ENCODE measurements around the gene CCDC179. TPM values are rescaled to one million over a fixed set of nuclear protein-coding genes. Genes with fewer than 3 reads are reported as not detected.

The CCDC179 gene
- polyA plus RNA-seq, result not detected

GRCh38 chr11:22860241-22860640 is at the start of gene CCDC179:
Gene CCDC179 (minus strand): TSS chr11:22860474. CDS start chr11:22860421, 53 bp downstream.
- no peaks in the 10 kb centered on the region for H3K36me3 Mint-ChIP-seq
- no peaks in the 10 kb centered on the region for H3K27me3 Mint-ChIP-seq
- H3K9me3 Mint-ChIP-seq, result peaks cover 0 to 4% (median 0%) of the 10 kb centered on the region in 3 donors
- peak within 1 kb of the TSS in 1 of 3 donors; percentile 34 for H3K27ac Mint-ChIP-seq
- H3K4me3 Mint-ChIP-seq, result no peak within 1 kb of the TSS
- no peaks in the 10 kb centered on the region for H3K4me1 Mint-ChIP-seq

DNA sequence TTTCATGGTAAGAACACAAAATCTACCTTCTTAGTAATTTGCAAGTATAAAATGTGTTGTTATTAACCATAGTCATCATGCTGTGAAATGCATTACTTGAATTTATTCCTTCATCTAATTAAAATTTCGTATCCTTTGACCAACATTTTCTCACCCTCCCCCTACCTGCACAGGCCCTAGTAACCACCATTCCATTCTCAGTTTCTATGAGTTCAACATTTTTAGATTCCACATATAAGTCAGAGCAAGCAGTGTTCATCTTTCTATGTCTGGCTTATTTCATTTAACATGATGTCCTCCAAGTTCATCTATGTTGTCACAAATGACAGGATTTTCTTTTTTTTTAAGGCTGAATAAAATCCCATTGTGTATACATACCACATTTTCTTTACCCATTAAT is 43.5 kb upstream of the CCDC179 start:
- Mint-ChIP-seq H3K27ac (no peak overlapping the region), H3K36me3 (peaks cover 1% of the 10 kb centered on the region), H3K4me3 (no peak overlapping the region), H3K27me3 (peaks cover 1% of the 10 kb centered on the region), H3K4me1 (no peaks in the 10 kb centered on the region), H3K9me3 (peaks cover 0 to 2% (median 0%) of the 10 kb centered on the region in 3 donors)

DNA sequence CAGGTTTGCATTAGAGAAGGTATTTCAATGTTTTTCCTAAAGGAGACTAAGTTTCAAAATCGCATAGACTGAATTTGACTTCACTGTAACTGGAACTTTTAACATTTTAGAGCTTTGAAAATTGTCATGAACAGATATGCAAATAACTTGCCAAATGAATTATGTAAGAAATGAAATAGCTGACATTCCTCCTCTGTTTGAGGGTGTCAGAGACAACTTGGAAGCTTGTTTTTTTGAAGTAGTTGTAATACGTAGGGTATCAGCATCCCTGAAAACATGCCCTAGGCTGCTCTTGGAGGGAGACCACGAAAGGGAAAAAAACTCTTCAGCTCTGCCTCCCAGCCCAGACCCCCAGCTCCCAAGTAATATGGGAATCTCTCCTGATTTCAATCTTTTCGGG is 41.3 kb upstream of the CCDC179 start:
- Mint-ChIP-seq H3K4me1 (no peaks in the 10 kb centered on the region), H3K4me3 (no peak overlapping the region), H3K9me3 (peaks cover 0 to 2% (median 0%) of the 10 kb centered on the region in 3 donors), H3K27me3 (peaks cover 1% of the 10 kb centered on the region), H3K36me3 (no peaks in the 10 kb centered on the region), H3K27ac (no peak overlapping the region)

DNA sequence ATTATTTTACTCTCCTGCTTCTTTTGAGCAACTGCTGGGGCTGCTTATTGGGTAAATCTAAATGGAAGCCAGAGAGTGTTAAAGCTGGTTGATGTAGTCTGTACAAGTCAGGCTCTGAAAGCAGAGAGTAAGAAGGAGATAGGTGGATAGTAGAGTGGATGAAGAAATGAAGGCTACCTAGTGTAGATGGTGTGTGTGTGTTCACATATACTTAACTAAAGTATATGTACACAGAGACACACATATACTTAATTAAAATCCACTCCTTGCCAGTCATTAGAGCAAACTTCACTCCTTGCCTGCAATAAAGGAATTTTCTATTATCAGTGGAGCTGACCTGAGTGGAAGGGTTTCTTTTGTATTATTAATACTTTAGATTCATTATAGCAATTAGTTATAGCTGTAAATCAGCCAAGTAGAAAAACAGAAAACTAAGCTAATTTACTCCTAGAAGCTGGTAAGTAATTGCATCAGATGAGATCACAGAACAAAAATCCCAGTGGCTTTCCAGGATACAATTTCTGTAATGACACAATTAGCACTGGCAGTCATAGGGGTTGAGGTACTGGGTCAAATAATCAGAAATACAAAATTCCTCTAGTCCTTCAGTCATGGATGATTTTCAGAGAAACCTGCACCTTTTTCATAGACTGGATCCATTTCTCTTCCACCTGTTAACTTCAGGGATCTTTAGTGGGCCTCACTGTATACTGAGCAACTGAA is 40.7 kb upstream of the CCDC179 start:
- peaks cover 0 to 2% (median 0%) of the 10 kb centered on the region in 3 donors for H3K9me3 Mint-ChIP-seq
- no peak overlapping the region for H3K4me3 Mint-ChIP-seq
- H3K36me3 Mint-ChIP-seq, result no peaks in the 10 kb centered on the region
- H3K27me3 Mint-ChIP-seq, result no peaks in the 10 kb centered on the region
- no peak overlapping the region for H3K27ac Mint-ChIP-seq
- H3K4me1 Mint-ChIP-seq, result no peaks in the 10 kb centered on the region

GRCh38 chr11:22898036-22898435 is 37.8 kb upstream of the CCDC179 start:
- H3K36me3 Mint-ChIP-seq, result peaks cover 2% of the 10 kb centered on the region
- no peak overlapping the region for H3K4me3 Mint-ChIP-seq
- no peaks in the 10 kb centered on the region for H3K4me1 Mint-ChIP-seq
- H3K27me3 Mint-ChIP-seq, result no peaks in the 10 kb centered on the region
- H3K9me3 Mint-ChIP-seq, result peaks cover 0 to 4% (median 0%) of the 10 kb centered on the region in 3 donors
- H3K27ac Mint-ChIP-seq, result no peak overlapping the region

GRCh38 chr11:22890227-22890626 is 30.0 kb upstream of the CCDC179 start:
- Mint-ChIP-seq H3K36me3 (peaks cover 2% of the 10 kb centered on the region), H3K4me3 (no peak overlapping the region), H3K27ac (no peak overlapping the region), H3K4me1 (no peaks in the 10 kb centered on the region), H3K9me3 (no peaks in the 10 kb centered on the region), H3K27me3 (no peaks in the 10 kb centered on the region)

DNA sequence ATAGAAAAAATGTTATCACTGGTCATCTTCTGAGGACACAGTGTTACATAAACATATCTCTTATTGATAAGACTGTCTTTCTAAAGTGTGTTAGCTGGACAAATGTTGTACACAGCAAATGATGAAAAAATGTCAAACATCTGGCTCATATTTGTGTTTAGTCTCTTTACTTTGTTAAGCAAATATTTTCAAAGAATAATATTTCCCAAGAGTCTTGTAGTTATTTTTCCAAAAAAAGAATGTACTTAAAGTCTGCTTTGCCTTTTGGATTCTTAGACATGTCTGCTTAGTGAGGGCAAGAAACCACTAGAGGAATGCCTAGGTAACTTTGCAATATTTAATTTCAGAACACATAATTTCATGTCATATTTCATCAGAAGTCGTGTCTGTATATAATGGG is 23.9 kb upstream of the CCDC179 start:
- Mint-ChIP-seq H3K36me3 (no peaks in the 10 kb centered on the region), H3K4me3 (no peak overlapping the region), H3K9me3 (no peaks in the 10 kb centered on the region), H3K27me3 (no peaks in the 10 kb centered on the region), H3K27ac (no peak overlapping the region), H3K4me1 (no peaks in the 10 kb centered on the region)

DNA sequence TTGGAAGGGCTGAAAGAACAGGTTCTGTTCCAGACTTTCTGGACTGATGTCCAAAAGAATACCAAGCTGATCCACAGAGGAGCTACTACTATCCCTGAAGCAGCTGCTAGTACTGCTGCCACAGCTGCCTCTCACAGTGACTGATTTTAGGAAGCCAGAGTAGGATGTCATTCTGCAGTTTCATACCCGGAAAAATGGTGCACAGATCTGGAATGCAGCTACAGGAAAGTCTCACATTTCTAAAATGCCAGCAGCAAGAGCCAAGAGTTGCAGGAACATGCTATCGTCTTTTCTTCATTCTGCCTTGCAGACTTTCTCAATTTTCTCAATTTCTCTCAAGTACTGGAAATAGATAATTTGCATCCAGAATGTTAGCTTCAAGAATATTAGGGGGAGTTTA is 19.4 kb upstream of the CCDC179 start:
- Mint-ChIP-seq H3K4me1 (no peaks in the 10 kb centered on the region), H3K27me3 (no peaks in the 10 kb centered on the region), H3K27ac (no peak overlapping the region), H3K9me3 (no peaks in the 10 kb centered on the region), H3K4me3 (no peak overlapping the region), H3K36me3 (no peaks in the 10 kb centered on the region)

- Mint-ChIP-seq H3K36me3 (no peaks in the 10 kb centered on the region), H3K27me3 (no peaks in the 10 kb centered on the region), H3K27ac (no peak overlapping the region), H3K4me1 (no peaks in the 10 kb centered on the region), H3K9me3 (no peaks in the 10 kb centered on the region), H3K4me3 (no peak overlapping the region)
Observed at GRCh38 chr11:22878604-22879003, 18.3 kb upstream of the CCDC179 start.

DNA sequence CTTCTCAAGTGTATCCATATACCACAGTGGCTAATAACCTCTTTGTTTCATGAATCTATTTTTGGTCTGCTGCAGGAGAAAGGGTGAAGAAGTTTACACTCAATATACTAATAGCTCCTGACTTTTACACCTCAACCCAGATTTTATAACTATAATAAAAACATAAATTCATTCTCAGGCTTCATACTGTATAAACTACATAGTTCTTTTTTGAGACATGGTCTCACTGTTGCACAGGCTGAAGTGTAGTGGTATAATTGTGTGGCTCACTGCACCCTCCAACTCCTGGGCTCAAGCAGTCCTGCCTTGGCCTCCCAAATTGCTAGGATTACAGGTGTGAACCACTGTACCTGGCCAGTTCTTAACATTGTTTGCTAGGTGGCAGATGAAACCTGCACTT is 17.8 kb upstream of the CCDC179 start:
- H3K36me3 Mint-ChIP-seq, result no peaks in the 10 kb centered on the region
- no peak overlapping the region for H3K27ac Mint-ChIP-seq
- H3K4me1 Mint-ChIP-seq, result no peaks in the 10 kb centered on the region
- H3K27me3 Mint-ChIP-seq, result no peaks in the 10 kb centered on the region
- no peaks in the 10 kb centered on the region for H3K9me3 Mint-ChIP-seq
- no peak overlapping the region for H3K4me3 Mint-ChIP-seq

DNA sequence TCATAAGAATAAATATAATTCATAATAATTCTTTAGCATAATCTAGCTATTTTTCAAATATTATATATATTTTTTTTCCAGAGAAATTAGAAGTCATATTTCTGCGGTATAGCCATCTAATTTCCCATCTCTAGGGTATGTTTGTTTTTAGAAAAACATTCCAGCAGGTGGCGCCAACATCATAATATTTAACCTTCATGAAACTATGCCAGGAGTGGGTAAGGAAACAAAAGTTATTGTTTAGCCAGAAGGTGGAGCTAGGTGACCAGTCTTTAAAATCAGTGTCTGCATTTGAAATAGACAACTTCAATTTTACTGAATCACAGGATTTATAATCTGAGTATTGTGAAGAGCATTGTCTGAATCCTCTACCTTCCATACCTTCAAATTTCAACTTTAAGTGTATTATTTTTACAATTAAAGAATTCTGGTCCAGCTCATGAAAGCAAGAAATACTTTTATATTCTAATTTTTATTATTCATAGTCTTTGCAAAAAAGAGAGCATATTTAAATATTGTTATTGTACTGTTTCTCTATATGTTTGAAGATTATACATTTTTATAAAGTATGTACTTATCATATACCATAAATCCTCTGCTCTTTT is 15.7 kb upstream of the CCDC179 start:
- no peaks in the 10 kb centered on the region for H3K9me3 Mint-ChIP-seq
- H3K27me3 Mint-ChIP-seq, result no peaks in the 10 kb centered on the region
- no peaks in the 10 kb centered on the region for H3K36me3 Mint-ChIP-seq
- H3K27ac Mint-ChIP-seq, result no peak overlapping the region
- no peaks in the 10 kb centered on the region for H3K4me1 Mint-ChIP-seq
- H3K4me3 Mint-ChIP-seq, result no peak overlapping the region

DNA sequence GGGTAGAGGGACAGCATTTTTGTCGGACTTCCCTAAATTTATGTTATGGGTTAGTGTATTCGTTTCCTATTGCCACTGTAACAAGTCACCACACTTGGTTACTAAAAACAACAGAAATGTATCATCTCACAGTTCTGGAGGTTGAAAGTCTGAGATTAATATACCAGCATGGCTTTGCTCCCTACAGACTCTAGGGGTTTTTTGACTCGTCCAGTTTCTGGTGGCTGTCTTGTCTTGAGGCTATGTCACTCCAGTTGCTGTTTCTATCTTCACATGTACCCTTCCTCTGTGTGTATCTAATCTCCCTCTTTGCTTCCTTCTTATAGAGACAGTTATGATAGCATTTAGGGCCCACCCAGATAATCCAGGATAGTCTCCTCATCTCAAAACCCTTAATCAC is 9.1 kb upstream of the CCDC179 start:
- H3K9me3 Mint-ChIP-seq, result no peaks in the 10 kb centered on the region
- H3K4me3 Mint-ChIP-seq, result no peak overlapping the region
- H3K4me1 Mint-ChIP-seq, result peaks cover 0 to 2% (median 0%) of the 10 kb centered on the region in 3 donors
- no peak overlapping the region for H3K27ac Mint-ChIP-seq
- no peaks in the 10 kb centered on the region for H3K36me3 Mint-ChIP-seq
- H3K27me3 Mint-ChIP-seq, result no peaks in the 10 kb centered on the region

DNA sequence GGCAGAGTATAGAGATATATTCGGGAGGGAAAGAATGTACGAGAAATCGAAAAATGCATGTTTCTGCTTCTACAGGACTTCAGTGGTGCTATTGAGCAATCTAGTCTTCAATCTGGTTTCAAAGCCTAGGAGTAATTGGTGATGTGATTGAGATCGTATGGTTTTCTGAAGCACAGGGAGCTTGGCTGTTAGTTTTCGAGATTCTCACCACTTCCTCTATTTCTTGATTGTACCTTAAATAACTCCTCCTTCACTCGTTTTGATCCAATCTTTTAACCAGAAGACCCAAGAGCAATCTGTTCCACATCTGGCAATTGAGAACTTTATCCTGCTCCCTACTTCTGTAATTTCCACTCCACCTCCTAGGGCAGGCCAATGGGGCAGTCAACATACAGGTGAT is 518 bp downstream of the CCDC179 start:
- peaks cover 0 to 4% (median 0%) of the 10 kb centered on the region in 3 donors for H3K9me3 Mint-ChIP-seq

GRCh38 chr11:22851477-22851876 is 8.8 kb downstream of the CCDC179 start:
- Mint-ChIP-seq H3K4me3 (no peak overlapping the region), H3K4me1 (no peaks in the 10 kb centered on the region), H3K36me3 (no peaks in the 10 kb centered on the region), H3K27ac (no peak overlapping the region), H3K9me3 (peaks cover 0 to 4% (median 2%) of the 10 kb centered on the region in 3 donors), H3K27me3 (peaks cover 1% of the 10 kb centered on the region)

More for the DNA sequence above, 518 bp downstream of the CCDC179 start:
- Mint-ChIP-seq H3K27me3 (no peaks in the 10 kb centered on the region), H3K4me1 (no peaks in the 10 kb centered on the region), H3K36me3 (no peaks in the 10 kb centered on the region), H3K27ac (peak overlapping the region in 1 of 3 donors; percentile 34), H3K4me3 (no peak overlapping the region)

GRCh38 chr11:22846726-22847125 is 13.5 kb downstream of the CCDC179 start:
- Mint-ChIP-seq H3K9me3 (peaks cover 0 to 4% (median 0%) of the 10 kb centered on the region in 3 donors), H3K27ac (no peak overlapping the region), H3K27me3 (no peaks in the 10 kb centered on the region), H3K36me3 (peaks cover 3% of the 10 kb centered on the region), H3K4me3 (no peak overlapping the region), H3K4me1 (peaks cover 0 to 2% (median 0%) of the 10 kb centered on the region in 3 donors)
